GM18498 (cell line): ENCODE measurements around the gene AGPAT2.

Experiments used
- ATAC-seq: cut with Tn5 transposase; IDR thresholded peaks from one replicate; pipeline ENCODE4 v1.9.1; 2021; ENCODE audit warnings: mild to moderate bottlenecking, moderate library complexity; ENCODE audit not compliant: unreplicated experiment

The AGPAT2 gene

GRCh38 chr9:136675477-136676296, 11.6 kb downstream of the AGPAT2 start:
- no peak for ATAC-seq

GRCh38 chr9:136674786-136675349, 12.4 kb downstream of the AGPAT2 start:
- ATAC-seq, result no peak

DNA sequence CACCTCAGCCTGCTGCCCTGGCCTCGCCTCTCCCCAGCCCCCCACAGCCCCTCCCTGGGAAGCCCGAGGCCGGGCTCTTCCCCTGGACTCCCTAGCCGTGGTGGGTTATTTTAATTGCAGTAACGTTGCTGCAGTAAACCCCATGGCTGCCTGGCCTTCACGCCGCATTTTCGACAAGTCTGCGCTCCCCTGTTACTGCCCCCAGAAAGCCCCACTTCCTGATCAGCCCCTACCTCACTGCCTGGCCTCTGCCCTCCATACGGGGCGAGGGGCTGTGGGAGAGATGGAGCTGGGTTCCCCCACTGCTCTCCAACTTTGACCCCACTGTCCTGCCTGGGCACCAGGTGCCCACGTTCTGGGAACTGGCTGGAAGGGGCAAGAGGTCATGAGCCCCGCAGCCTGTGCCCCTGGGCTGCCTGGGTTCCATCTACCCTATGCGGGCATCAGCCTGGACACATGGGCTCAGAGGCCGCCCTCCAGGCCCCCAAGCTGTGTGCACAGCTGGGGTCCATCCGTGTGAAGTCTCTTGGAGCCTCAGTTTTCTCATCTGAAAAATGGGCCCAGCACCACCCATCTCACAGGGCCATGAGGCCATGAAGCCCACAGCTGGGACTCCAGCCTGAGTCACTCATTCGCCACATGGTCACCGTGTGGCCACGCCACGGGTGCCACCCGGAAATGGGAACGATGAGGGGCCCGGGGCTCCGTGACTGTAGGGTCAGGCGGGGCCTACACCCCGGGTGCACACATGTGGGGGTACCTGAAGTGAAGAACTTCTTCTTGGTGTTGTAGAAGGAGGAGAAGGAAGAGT, 13.1 kb downstream of the AGPAT2 start:
- no peak for ATAC-seq

DNA sequence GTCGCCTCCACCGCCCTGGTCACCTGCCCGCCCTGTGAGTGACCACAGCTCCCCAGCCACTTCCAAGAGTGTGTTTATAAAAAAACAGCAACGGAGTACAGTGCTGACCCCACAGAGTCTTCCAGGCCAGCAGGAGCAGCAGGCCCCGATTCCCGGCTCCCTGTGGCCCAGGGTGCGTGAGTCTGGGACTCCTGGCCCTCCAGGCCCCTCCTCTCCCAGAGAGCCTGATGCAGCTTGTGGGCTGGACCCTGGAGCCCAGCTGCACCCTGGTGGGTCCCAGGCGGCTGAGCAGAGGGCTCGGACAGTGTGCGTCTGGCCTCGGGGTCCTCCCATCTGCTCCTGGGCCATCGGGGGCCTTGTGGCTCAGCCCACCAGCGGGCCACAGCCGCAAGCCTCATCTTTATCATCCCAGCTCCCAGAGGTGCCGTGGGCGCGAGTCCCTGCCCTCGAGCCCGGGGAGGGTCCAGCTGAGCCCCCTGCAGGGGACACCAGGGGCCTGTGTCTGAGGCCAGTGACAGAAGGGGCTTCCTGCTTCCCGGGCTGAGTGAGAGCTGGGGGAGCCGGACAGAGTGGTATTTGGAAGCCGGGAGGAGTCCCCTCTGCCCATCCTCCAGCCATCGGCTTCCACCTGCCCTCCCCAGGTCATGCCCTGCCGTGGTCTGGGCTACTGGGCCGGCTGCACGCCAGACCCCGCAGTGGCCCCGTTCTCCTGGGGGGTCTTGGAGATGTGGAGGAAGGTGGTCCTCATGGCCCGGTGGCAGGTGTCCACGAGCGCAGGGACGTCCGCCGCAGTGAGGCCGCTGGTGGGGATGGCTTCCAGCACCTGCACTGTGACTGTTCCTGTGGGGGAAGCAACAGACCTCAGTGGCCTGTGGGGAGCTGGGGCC, 13.9 kb downstream of the AGPAT2 start:
- no peak for ATAC-seq

GRCh38 chr9:136672431-136673087, 14.7 kb downstream of the AGPAT2 start:
- ATAC-seq, result no peak

- no peak for ATAC-seq
Measured at GRCh38 chr9:136671646-136672430, 15.4 kb downstream of the AGPAT2 start.

DNA sequence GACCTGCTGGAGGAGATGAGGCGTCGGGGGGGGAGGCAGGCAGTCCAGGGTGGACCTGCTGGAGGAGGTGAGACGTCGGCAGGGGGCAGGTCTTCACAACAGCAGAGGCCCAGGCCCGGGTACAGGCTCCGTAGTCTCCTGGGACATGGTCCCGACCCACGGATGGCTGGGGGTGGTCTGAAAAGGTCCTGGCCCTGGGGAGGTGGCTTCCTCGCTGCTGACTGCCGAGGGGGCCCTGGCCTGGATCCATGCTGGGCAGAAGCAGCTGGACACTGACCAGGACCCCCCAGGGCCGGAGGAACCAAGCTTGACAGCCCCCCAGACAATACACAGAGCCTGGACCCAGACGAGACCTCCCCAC, 16.0 kb downstream of the AGPAT2 start:
- ATAC-seq, result no peak

DNA sequence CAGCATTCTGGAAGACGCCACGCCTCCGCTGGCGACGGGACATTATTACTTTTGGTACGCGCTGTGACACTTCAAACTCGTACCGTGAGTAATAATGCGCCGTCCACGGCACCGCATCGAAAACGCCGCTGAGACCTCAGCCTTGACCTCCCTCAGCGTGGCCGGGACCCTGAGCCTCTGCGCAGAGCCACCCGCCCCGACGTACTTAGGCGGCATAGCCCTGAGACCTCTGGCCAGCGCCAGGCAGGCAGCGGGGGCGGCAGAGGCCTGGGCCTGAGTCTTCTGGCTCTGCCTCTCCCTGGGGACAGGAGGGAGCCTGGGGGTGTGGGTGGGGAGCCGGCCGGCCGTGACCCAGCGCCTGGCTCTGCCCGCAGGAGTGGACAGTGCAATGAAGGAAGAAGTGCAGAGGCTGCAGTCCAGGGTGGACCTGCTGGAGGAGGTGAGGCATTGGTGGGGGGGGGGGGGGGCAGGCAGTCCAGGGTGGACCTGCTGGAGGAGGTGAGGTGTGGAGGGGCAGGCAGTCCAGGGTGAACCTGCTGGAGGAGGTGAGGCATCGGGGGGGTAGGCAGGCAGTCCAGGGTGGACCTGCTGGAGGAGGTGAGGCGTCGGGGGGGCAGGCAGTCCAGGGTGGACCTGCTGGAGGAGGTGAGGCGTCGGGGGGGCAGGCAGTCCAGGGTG, 16.5 kb downstream of the AGPAT2 start:
- no peak for ATAC-seq

GRCh38 chr9:136669791-136670464, 17.3 kb downstream of the AGPAT2 start:
- no peak for ATAC-seq

GRCh38 chr9:136668983-136669790, 18.1 kb downstream of the AGPAT2 start:
- ATAC-seq, result no peak

DNA sequence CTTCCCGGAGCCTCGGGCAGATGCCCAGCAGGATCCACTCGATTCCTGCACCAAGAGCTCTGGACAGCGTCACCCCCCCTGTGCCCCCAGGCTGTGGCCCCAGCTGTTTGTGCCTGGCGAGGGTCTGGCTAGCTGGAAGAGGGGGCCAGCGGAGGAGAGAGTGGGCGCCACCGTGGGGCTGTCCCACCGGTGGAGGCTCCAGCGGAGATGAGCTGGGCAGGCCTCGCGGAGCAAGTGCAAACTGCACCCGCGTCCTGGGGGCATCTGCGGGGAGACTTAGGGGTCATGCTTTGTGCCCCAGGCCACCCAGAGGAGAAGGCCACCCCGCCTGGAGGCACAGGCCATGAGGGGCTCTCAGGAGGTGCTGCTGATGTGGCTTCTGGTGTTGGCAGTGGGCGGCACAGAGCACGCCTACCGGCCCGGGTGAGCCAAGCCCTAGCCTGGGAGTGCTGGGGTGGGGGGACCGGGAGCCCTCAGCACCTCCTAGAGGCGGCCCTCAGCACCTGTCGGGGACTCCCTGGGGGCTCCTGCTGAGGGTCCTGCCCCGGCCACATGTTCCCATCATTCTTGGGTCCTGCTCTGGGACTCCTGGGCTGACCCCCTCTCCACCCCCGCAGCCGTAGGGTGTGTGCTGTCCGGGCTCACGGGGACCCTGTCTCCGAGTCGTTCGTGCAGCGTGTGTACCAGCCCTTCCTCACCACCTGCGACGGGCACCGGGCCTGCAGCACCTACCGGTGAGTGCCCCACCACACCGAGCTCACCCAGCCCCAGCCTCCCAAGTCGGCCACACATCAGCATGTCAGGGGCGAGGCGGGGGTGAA, 19.1 kb downstream of the AGPAT2 start:
- ATAC-seq, result no peak

GRCh38 chr9:136667214-136667939, 19.9 kb downstream of the AGPAT2 start:
- ATAC-seq, result no peak

DNA sequence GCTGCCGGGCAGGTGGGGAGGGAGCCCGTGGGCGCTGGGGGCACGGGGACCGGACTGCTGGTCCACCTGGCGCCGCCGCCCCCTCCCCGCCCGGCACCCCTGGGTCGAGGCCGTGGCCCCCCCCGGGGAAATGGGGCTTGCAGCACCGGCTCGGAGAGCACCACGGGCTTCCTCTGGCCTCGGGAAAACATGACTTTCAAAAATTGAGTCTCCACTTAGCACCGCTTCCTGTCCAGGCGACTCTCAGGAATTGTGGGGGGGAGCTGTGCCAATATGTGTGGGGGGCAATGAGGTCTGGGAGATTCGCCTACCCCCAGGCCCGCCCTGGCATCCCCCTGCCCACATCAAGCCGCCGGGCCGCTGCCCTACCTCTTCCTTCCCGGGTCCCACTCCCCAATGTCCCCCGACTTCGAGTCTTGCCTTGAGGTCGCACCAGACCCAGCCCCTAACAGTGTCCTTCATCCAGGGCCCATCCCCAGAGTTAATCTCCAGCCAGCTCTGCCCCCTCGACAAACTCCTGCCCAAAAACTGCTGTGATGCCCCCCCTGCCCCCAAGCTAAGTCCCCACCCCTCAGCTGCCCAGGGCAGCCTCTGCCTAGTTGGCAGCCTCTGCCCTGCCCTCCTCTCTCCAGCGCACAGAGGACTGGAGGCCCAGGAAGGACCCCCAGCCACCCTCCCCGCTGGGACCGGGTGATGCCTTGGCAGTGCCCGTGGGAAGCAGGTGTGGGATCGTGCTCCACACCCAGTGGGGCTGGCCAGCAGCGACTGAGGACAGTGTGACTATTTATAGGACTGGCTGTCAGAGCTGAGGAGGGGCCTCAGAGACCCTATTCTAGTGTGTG, 20.7 kb downstream of the AGPAT2 start:
- ATAC-seq, result no peak

- no peak for ATAC-seq
Measured at GRCh38 chr9:136665704-136666371, 21.4 kb downstream of the AGPAT2 start.
